Left lung (tissue), 10 donors: ENCODE measurements around the gene RASSF4. TPM values are rescaled to one million over a fixed set of nuclear protein-coding genes. Genes with fewer than 3 reads are reported as not detected.
A peak's percentile ranks its signal among the peaks of the same experiment; 100 is the strongest.

Source experiments
- ATAC-seq: fragments of 200-7000 bp; cut with Tn5 transposase; one replicate; pipeline ENCODE4 v1.9.1; 2020; ENCODE audit warnings: moderate library complexity
- DNase-seq, 4 donors: peaks; one replicate each; pipeline ENCODE4 v3.0.0-alpha.2; 2013 to 2020
- H3K27ac ChIP-seq, 2 donors: fragments of 200-600 bp; sonication (generic) in 1 of 2; one replicate each; pipeline versions ENCODE4 v1.5.0 to v1.8.0; 2020 to 2021
- H3K27me3 ChIP-seq, 2 donors: fragments of 200-600 bp; sonication (generic) in 1 of 2; one replicate each; pipeline versions ENCODE4 v1.5.0 to v1.8.0; 2020 to 2021
- H3K36me3 ChIP-seq, 2 donors: fragments of 200-600 bp; sonication (generic) in 1 of 2; one replicate each; pipeline versions ENCODE4 v1.5.0 to v1.8.0; 2020 to 2021
- H3K4me1 ChIP-seq, 2 donors: fragments of 200-600 bp; one replicate each; pipeline ENCODE4 v1.8.0; 2021
- H3K4me3 ChIP-seq, 2 donors: fragments of 200-600 bp; sonication (generic) in 1 of 2; one replicate each; pipeline versions ENCODE4 v1.5.0 to v1.8.0; 2020 to 2021; ENCODE audit warnings: mild to moderate bottlenecking in 1 of 2
- H3K9me3 ChIP-seq, 2 donors: fragments of 200-600 bp; sonication (generic) in 1 of 2; one replicate each; pipeline versions ENCODE4 v1.5.0 to v1.8.0; 2020 to 2021
- CTCF ChIP-seq, 2 donors: fragments of 200-600 bp; sonication (generic) in 1 of 2; IDR thresholded peaks; one replicate each; pipeline versions ENCODE4 v1.5.0 to v1.8.0; 2021; ENCODE audit warnings: antibody characterized with exemption in 2 of 2
- intact Hi-C, 2 donors: fragments of 100-400 bp; cut with DNase I; formaldehyde crosslinking; loops; one replicate each; pipeline versions ENCODE4 v1.11.2 to v1.14.2; 2022
- polyA plus RNA-seq, 6 donors: library from polyadenylated mRNA; unstranded; fragments of 120-200 nt; gene quantifications; one replicate each; pipeline ENCODE4 v1.2.1, GENCODE V29; 2013; ENCODE audit not compliant: insufficient read length in 6 of 6
- total RNA-seq, 2 donors: library from RNA; stranded (reverse); fragmentation: NEBNext Ultra II Directional; extraction: Animal tissue kit (Norgen Biotek cat#: 25700); gene quantifications; one replicate each; pipeline ENCODE4 v1.2.1, GENCODE V29; 2021
- donor health status: DM: no; HTN: yes; CAD: no.
- donor health status: DM: no; HTN: no; CAD: no.

The RASSF4 gene
- total and polyA plus RNA-seq, 8 donors, result 17.1 to 54.7 (median 20.7) TPM

DNA sequence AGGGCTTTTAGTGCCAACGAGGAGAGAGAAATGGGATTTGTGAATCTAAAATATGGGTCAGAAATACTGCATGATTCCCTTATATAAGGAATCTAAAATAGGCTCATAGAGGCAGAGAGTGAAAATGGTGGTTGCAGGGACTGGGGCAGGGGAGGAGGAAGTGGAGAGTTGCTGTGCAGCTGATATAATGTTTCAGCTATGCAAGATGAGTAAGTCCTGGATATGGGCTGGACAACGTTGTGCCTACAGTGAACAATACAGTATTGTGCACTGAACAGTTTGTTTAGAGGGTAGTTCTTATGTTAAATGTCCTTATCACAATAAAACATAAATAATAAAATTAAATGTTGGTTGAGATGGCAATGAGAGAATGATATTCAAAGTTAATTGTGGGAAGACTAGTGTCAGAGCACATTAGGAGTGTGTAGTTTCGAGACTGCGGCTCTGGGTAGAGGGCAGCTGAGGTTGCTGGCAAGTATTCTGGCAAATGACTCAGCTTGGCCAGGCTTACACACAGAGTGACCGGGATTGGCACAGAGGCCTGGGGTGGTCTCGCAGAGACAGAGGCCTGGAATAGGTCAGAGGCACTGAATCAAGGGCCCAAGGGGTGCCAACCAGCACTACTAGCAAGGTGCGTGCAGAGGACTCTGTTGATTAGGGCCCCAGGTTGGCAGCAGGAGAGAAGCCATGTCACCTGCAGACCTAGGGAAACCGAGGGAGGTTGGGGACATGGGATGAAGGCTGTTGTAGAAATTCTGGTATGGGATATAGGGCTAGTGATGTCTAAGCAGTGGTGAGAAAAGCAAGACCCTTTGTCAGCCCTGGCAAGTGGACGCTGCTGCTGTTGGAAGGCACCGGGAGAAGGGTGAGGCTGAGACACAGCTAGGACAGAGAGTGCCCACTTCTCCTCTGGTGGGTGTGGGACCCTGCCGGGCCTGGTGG, 21.8 kb downstream of the RASSF4 start:
- ATAC-seq (peak; percentile 45), DNase-seq (peak in 1 of 4 donors; percentile 43)
- H3K9me3 ChIP-seq, result no peaks in the 10 kb centered on the region
- peaks cover 44 to 88% of the 10 kb centered on the region in 2 donors for H3K4me1 ChIP-seq
- H3K27me3 ChIP-seq, result no peaks in the 10 kb centered on the region
- no peak overlapping the region for H3K4me3 ChIP-seq
- TF ChIP-seq CTCF (IDR thresholded peaks at IDR 0.05), result no peak
- intact Hi-C loops, result no loop called here
- peaks cover 0 to 57% of the 10 kb centered on the region in 2 donors for H3K36me3 ChIP-seq
- peak overlapping the region; percentile 71 to 78 for H3K27ac ChIP-seq

DNA sequence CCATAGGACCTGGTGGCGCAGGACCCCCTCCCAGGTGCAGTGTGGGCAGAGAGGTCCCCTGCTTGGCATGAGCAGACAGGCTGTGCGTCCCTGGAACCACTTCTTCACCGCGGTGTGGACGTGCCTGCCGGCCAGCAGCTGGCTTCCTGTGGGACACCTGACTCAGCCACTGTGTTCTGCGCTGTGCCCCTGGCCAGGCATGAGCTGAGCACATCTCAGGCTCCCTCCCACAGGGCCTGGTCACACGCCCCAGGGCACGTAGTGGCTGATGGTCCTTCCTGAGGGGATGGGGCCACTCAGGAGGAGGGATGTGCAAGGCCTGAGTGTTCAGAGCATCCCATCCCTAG, 22.5 kb downstream of the RASSF4 start:
- Histone ChIP-seq H3K36me3 (peaks cover 0 to 57% of the 10 kb centered on the region in 2 donors), H3K9me3 (no peaks in the 10 kb centered on the region), H3K27ac (peak overlapping the region; percentile 71 to 78), H3K4me1 (peaks cover 40 to 82% of the 10 kb centered on the region in 2 donors), H3K27me3 (no peaks in the 10 kb centered on the region), H3K4me3 (no peak overlapping the region)
- peak; percentile 0 for ATAC-seq
- intact Hi-C loops, result no loop called here
- DNase-seq, result peak in 1 of 4 donors; percentile 49
- no peak for TF ChIP-seq CTCF (IDR thresholded peaks at IDR 0.05)

GRCh38 chr10:44982496-44982895, 22.9 kb downstream of the RASSF4 start:
- Histone ChIP-seq H3K4me3 (no peak overlapping the region), H3K27ac (peak overlapping the region; percentile 71 to 78), H3K4me1 (peaks cover 36 to 78% of the 10 kb centered on the region in 2 donors), H3K27me3 (no peaks in the 10 kb centered on the region), H3K9me3 (no peaks in the 10 kb centered on the region), H3K36me3 (peaks cover 0 to 57% of the 10 kb centered on the region in 2 donors)
- DNase-seq, result no peak
- TF ChIP-seq CTCF (IDR thresholded peaks at IDR 0.05), result no peak
- intact Hi-C loops, result no loop called here
- no peak for ATAC-seq

GRCh38 chr10:44983066-44983894, 23.7 kb downstream of the RASSF4 start:
- peak overlapping the region; percentile 71 to 78 for H3K27ac ChIP-seq

More at GRCh38 chr10:44983066-44983894, 23.7 kb downstream of the RASSF4 start:
- intact Hi-C loops, result no loop called here
- Histone ChIP-seq H3K4me1 (peaks cover 31 to 70% of the 10 kb centered on the region in 2 donors), H3K9me3 (no peaks in the 10 kb centered on the region), H3K36me3 (peaks cover 0 to 59% of the 10 kb centered on the region in 2 donors), H3K27me3 (no peaks in the 10 kb centered on the region), H3K4me3 (no peak overlapping the region)
- no peak for TF ChIP-seq CTCF (IDR thresholded peaks at IDR 0.05)
- ATAC-seq (no peak), DNase-seq (no peak)
